ENCODE data around the gene NEK9.
A peak's percentile ranks its signal among the peaks of the same experiment; 100 is the strongest.
"Not testable (repeated sequence)": the region's sequence is repeated elsewhere in the genome, so short reads cannot be mapped to it uniquely, and the experiment has no call there.

NEK9 gene

GRCh38 chr14:75098682-75099081 lies 28.2 kb downstream of the NEK9 start:
- DNase-seq = no peak

GRCh38 chr14:75098212-75098611 lies 28.6 kb downstream of the NEK9 start:
- no peak for DNase-seq

- no peak for DNase-seq
Measured at GRCh38 chr14:75096959-75097358, 29.9 kb downstream of the NEK9 start.

- DNase-seq = no peak
Measured at GRCh38 chr14:75095690-75096089, 31.2 kb downstream of the NEK9 start.

GRCh38 chr14:75094896-75095295 lies 32.0 kb downstream of the NEK9 start:
- no peak for DNase-seq

GRCh38 chr14:75092698-75093097 lies 34.1 kb downstream of the NEK9 start:
- no peak for DNase-seq

GRCh38 chr14:75091251-75091650 lies 35.6 kb downstream of the NEK9 start:
- no peak for DNase-seq

GRCh38 chr14:75090353-75090752 lies 36.5 kb downstream of the NEK9 start:
- DNase-seq = no peak

- DNase-seq = peak; percentile 75
Measured at GRCh38 chr14:75088566-75089373, 38.1 kb downstream of the NEK9 start.

GRCh38 chr14:75088153-75088552 lies 38.7 kb downstream of the NEK9 start:
- DNase-seq = no peak

- peak; percentile 3 for DNase-seq
Measured at GRCh38 chr14:75084513-75084912, 42.3 kb downstream of the NEK9 start.

GRCh38 chr14:75083271-75083670 lies 43.6 kb downstream of the NEK9 start:
- no peak for DNase-seq

- no peak for DNase-seq
Measured at GRCh38 chr14:75081660-75082229, 45.1 kb downstream of the NEK9 start.

GRCh38 chr14:75079521-75079920 lies 47.3 kb downstream of the NEK9 start:
- DNase-seq = no peak

GRCh38 chr14:75077794-75078193 lies 49.1 kb downstream of the NEK9 start:
- no peak for DNase-seq

GRCh38 chr14:75070383-75070782 lies 56.5 kb downstream of the NEK9 start:
- no peak for DNase-seq

GRCh38 chr14:75069811-75070145 lies 57.1 kb downstream of the NEK9 start:
- no peak for DNase-seq

- no peak for DNase-seq
Measured at GRCh38 chr14:75069121-75069810, 57.6 kb downstream of the NEK9 start, which contains the start of gene ZC2HC1C. ZC2HC1C (plus strand) TSS chr14:75069641; CDS start chr14:75070574, 933 bp downstream.

GRCh38 chr14:75068294-75069120 lies 58.3 kb downstream of the NEK9 start:
- DNase-seq = no peak

GRCh38 chr14:75067765-75068164 lies 59.1 kb downstream of the NEK9 start:
- DNase-seq = not testable (repeated sequence)

- no peak for DNase-seq
Measured at GRCh38 chr14:75067212-75067611, 59.6 kb downstream of the NEK9 start.

- no peak for DNase-seq
Measured at GRCh38 chr14:75066691-75067090, 60.2 kb downstream of the NEK9 start.

- DNase-seq = no peak
Measured at GRCh38 chr14:75064205-75064567, 62.7 kb downstream of the NEK9 start.
